GM18508 (cell line): ENCODE data around the gene EPO.
A peak's percentile ranks its signal among the peaks of the same experiment; 100 is the strongest.
"Not testable (repeated sequence)": the region's sequence is repeated elsewhere in the genome, so short reads cannot be mapped to it uniquely, and the experiment has no call there.

Experiments used
- ATAC-seq: cut with Tn5 transposase; IDR thresholded peaks from one replicate; pipeline ENCODE4 v1.9.1; 2021; ENCODE audit warnings: moderate number of reproducible peaks; ENCODE audit not compliant: insufficient read depth, unreplicated experiment

Gene EPO

GRCh38 chr7:100701089-100701488, 19.2 kb upstream of the EPO start:
- not testable (repeated sequence) for ATAC-seq

GRCh38 chr7:100705320-100705752, 14.9 kb upstream of the EPO start:
- peak; percentile 43 for ATAC-seq

GRCh38 chr7:100705753-100706671, 14.3 kb upstream of the EPO start, which contains the start of gene POP7:
POP7 (plus strand) TSS chr7:100706121; CDS start chr7:100706831, 710 bp downstream.
- peak; percentile 47 for ATAC-seq

- no peak for ATAC-seq
These were observed 13.5 kb upstream of the EPO start for GRCh38 chr7:100706672-100707311.

- no peak for ATAC-seq
These were observed 11.9 kb upstream of the EPO start for GRCh38 chr7:100708395-100708794.

- no peak for ATAC-seq
These were observed 9.8 kb upstream of the EPO start for GRCh38 chr7:100710452-100710851.

GRCh38 chr7:100711369-100711768, 8.9 kb upstream of the EPO start:
- ATAC-seq, result no peak

- no peak for ATAC-seq
These were observed 5.5 kb upstream of the EPO start for GRCh38 chr7:100714725-100715124.

GRCh38 chr7:100717073-100717472, 3.2 kb upstream of the EPO start:
- ATAC-seq, result not testable (repeated sequence)

- ATAC-seq, result no peak
These were observed 567 bp upstream of the EPO start for GRCh38 chr7:100719523-100720278.

GRCh38 chr7:100720671-100721504, 620 bp downstream of the EPO start:
- no peak for ATAC-seq

- ATAC-seq, result no peak
These were observed 1.2 kb downstream of the EPO start for GRCh38 chr7:100721505-100721812.

- ATAC-seq, result no peak
These were observed 2.4 kb downstream of the EPO start for GRCh38 chr7:100722480-100723212.

GRCh38 chr7:100723732-100724275, 3.5 kb downstream of the EPO start:
- ATAC-seq, result no peak

GRCh38 chr7:100724364-100724763, 4.1 kb downstream of the EPO start:
- not testable (repeated sequence) for ATAC-seq

GRCh38 chr7:100726996-100727761, 6.9 kb downstream of the EPO start:
- ATAC-seq, result no peak

- no peak for ATAC-seq
These were observed 7.9 kb downstream of the EPO start for GRCh38 chr7:100728196-100728595.

- ATAC-seq, result no peak
These were observed 10.0 kb downstream of the EPO start for GRCh38 chr7:100730136-100730800.
